Measurements from ENCODE around the gene PLXNB1. TPM values are rescaled to one million over a fixed set of nuclear protein-coding genes. Genes with fewer than 3 reads are reported as not detected.

PLXNB1 gene
- total RNA-seq, 1 donor from 2014 or later = 121 TPM

Other genes with a start within 250 kb of the PLXNB1 start
- 0.58 TPM for gene CDC25A, start 241.7 kb downstream of the PLXNB1 start, total RNA-seq
- gene CAMP, start 206.6 kb downstream of the PLXNB1 start, total RNA-seq = 2.0 TPM
- gene ZNF589, start 189.0 kb downstream of the PLXNB1 start, total RNA-seq = 14.2 TPM
- 24.0 TPM for gene NME6, start 128.7 kb downstream of the PLXNB1 start, total RNA-seq
- gene SPINK8, start 96.4 kb downstream of the PLXNB1 start, total RNA-seq = not detected
- 0.27 TPM for gene FBXW12, start 57.9 kb downstream of the PLXNB1 start, total RNA-seq
- 10.6 TPM for gene CCDC51, start 10.0 kb upstream of the PLXNB1 start, total RNA-seq
- 154 TPM for gene TMA7, start 10.2 kb upstream of the PLXNB1 start, total RNA-seq
- gene ATRIP, start 16.7 kb upstream of the PLXNB1 start, total RNA-seq = 7.5 TPM
- gene SHISA5, start 74.1 kb upstream of the PLXNB1 start, total RNA-seq = 138 TPM
- 7.9 TPM for gene PFKFB4, start 126.7 kb upstream of the PLXNB1 start, total RNA-seq
- gene UCN2, start 133.7 kb upstream of the PLXNB1 start, total RNA-seq = not detected
- gene COL7A1, start 165.2 kb upstream of the PLXNB1 start, total RNA-seq = 8.7 TPM
- gene UQCRC1, start 179.6 kb upstream of the PLXNB1 start, total RNA-seq = 96.9 TPM
- gene TMEM89, start 191.7 kb upstream of the PLXNB1 start, total RNA-seq = not detected
- 17.1 TPM for gene SLC26A6, start 205.4 kb upstream of the PLXNB1 start, total RNA-seq
- 1.5 TPM for gene CELSR3, start 232.8 kb upstream of the PLXNB1 start, total RNA-seq

Data from sciatic nerve (tissue), 1 donor.